K562 (cell line): ENCODE data around the gene AK5. TPM values are rescaled to one million over a fixed set of nuclear protein-coding genes. Genes with fewer than 3 reads are reported as not detected.

Experiments
- ATAC-seq: fragments of 200-7000 bp; cut with Tn5 transposase; 3 replicates; pipeline ENCODE4 v1.9.1; 2020; ENCODE audit warnings: moderate library complexity
- BruUV-seq: library from RNA; stranded (reverse); fragments of 400-500 nt; replicated peaks from 2 replicates; lab custom pipeline; 2021; lab: Mats Ljungman, UMichigan
- CTCF ChIA-PET: fragments of 300-600 bp; formaldehyde crosslinking; extraction: SDS; loops from one replicate; lab custom pipeline; 2021; ENCODE audit warnings: low intra/inter-chr PET ratio; lab: Yijun Ruan, JAX
- POLR2A ChIA-PET: fragments of 300-600, 350-650 bp; sonication (Branson Sonifier 250); formaldehyde crosslinking; extraction: SDS; loops from one replicate; lab custom pipeline; 2021; ENCODE audit warnings: antibody characterized with exemption, inconsistent platforms; lab: Yijun Ruan, JAX
- DNase-seq, 4 experiments: peaks; one replicate each; pipeline versions ENCODE4 v3.0.0 to v3.0.0-alpha.2; 2011 to 2018; ENCODE audit warnings: low spot score in 3 of 4, mixed read lengths in 3 of 4; ENCODE audit errors: extremely low read depth in 1 of 4
- FAIRE-seq: peaks from 2 replicates; lab custom pipeline; 2011; peaks lifted over from hg19 to GRCh38; lab: Jason Lieb, UNC
- H2AFZ ChIP-seq: 2 replicates; pipeline ENCODE4 v1.6.0; 2011; ENCODE audit warnings: low read depth, low read length, control low read depth, inconsistent platforms
- H3K27ac ChIP-seq: fragments of 200-600 bp; 3 replicates; pipeline ENCODE4 v1.8.0; 2011; ENCODE audit warnings: low read depth, mild to moderate bottlenecking, control low read depth, inconsistent platforms, low read length, moderate library complexity, mixed read lengths; ENCODE audit errors: extremely low read depth
- H3K27me3 ChIP-seq, 2 experiments: fragments of 300-600 bp in 1 of 2; 2 replicates in 1 of 2; 3 replicates in 1 of 2; pipeline versions ENCODE4 v1.6.0 to v1.8.0; 2011; ENCODE audit warnings: inconsistent platforms in 2 of 2, low read length in 2 of 2, mild to moderate bottlenecking in 1 of 2, mixed read lengths in 1 of 2, moderate library complexity in 1 of 2; ENCODE audit not compliant: control insufficient read depth in 2 of 2, insufficient read depth in 2 of 2
- H3K36me3 ChIP-seq: fragments of 300-600 bp; 3 replicates; pipeline ENCODE4 v1.8.0; 2011; ENCODE audit warnings: mild to moderate bottlenecking, low read length, inconsistent platforms; ENCODE audit not compliant: control insufficient read depth, insufficient read depth
- H3K4me1 ChIP-seq, 2 experiments: fragments of 200-600 bp in 1 of 2; replicated peaks in 1 of 2; 2 replicates in 1 of 2; 3 replicates in 1 of 2; pipeline versions ENCODE4 v1.5.1 to v1.8.0; 2011; ENCODE audit warnings: inconsistent platforms in 2 of 2, low read length in 2 of 2, mild to moderate bottlenecking in 1 of 2, mixed read lengths in 1 of 2, moderate library complexity in 1 of 2; ENCODE audit not compliant: control insufficient read depth in 2 of 2, insufficient read depth in 2 of 2
- H3K4me2 ChIP-seq: 2 replicates; pipeline ENCODE4 v1.6.1; 2011; ENCODE audit warnings: low read length, control low read depth, inconsistent platforms, mixed read lengths; ENCODE audit not compliant: insufficient read depth
- H3K4me3 ChIP-seq: fragments of 200-600 bp; sonication (generic), shearing (Covaris generic); 2 replicates; pipeline ENCODE4 v1.5.1; 2016; ENCODE audit warnings: control low read depth, inconsistent platforms
- H3K79me2 ChIP-seq: fragments of 200-600 bp; 3 replicates; pipeline ENCODE4 v1.8.0; 2011; ENCODE audit warnings: low read length, inconsistent platforms; ENCODE audit not compliant: control insufficient read depth, insufficient read depth
- H3K9ac ChIP-seq, 2 experiments: 2 replicates each; pipeline versions ENCODE4 v1.6.0 to v1.6.1; 2011; ENCODE audit warnings: low read depth in 2 of 2, low read length in 2 of 2, control low read depth in 1 of 2, inconsistent platforms in 1 of 2, mild to moderate bottlenecking in 1 of 2, mixed read lengths in 1 of 2; ENCODE audit not compliant: insufficient read depth in 1 of 2
- H3K9me1 ChIP-seq: one replicate; pipeline ENCODE4 v1.6.0; 2011; ENCODE audit warnings: inconsistent platforms, mild to moderate bottlenecking, low read length, moderate library complexity; ENCODE audit not compliant: control insufficient read depth, insufficient read depth
- H3K9me3 ChIP-seq: replicated peaks from 2 replicates; pipeline ENCODE4 v1.5.1; 2011; ENCODE audit warnings: low read depth, low read length, inconsistent platforms; ENCODE audit not compliant: control insufficient read depth, insufficient read depth
- H4K20me1 ChIP-seq: replicated peaks from 2 replicates; pipeline ENCODE4 v1.6.1; 2011; ENCODE audit warnings: low read length, inconsistent platforms, mixed read lengths; ENCODE audit not compliant: control insufficient read depth, insufficient read depth
- ESRRB ChIP-seq: fragments of 250-450 bp; sonication (Bioruptor Pico); IDR thresholded peaks from 2 replicates; pipeline ENCODE4 v1.5.0; 2020; ENCODE audit warnings: mild to moderate bottlenecking, moderate library complexity, borderline replicate concordance
- ETS1 ChIP-seq: conservative IDR thresholded peaks from 2 replicates; pipeline ENCODE4 v1.6.1; 2011; ENCODE audit warnings: low read depth, mild to moderate bottlenecking, low read length; ENCODE audit not compliant: control insufficient read depth
- HNRNPLL ChIP-seq: fragments of 200-400 bp; formaldehyde crosslinking; IDR thresholded peaks from 2 replicates; pipeline ENCODE4 v1.6.1; 2017; ENCODE audit warnings: low read length, low read depth, mild to moderate bottlenecking; ENCODE audit not compliant: poor library complexity, severe bottlenecking
- NCOA6 ChIP-seq: fragments of 450-650 bp; IDR thresholded peaks from 2 replicates; pipeline ENCODE4 v1.6.1; 2017; ENCODE audit warnings: mild to moderate bottlenecking
- PHB ChIP-seq: fragments of 250-450 bp; sonication (Bioruptor Pico); IDR thresholded peaks from 2 replicates; pipeline ENCODE4 v1.5.0; 2021
- RBM39 ChIP-seq: fragments of 200-400 bp; formaldehyde crosslinking; optimal IDR thresholded peaks from 2 replicates; pipeline ENCODE3; 2018; ENCODE audit warnings: low read depth, low read length
- SIX5 ChIP-seq, 2 experiments: IDR thresholded peaks; 2 replicates each; pipeline ENCODE4 v1.6.1; 2011; ENCODE audit warnings: low read length in 2 of 2, borderline replicate concordance in 1 of 2, low read depth in 1 of 2, mild to moderate bottlenecking in 1 of 2, moderate library complexity in 1 of 2; ENCODE audit not compliant: insufficient read depth in 1 of 2
- THRA ChIP-seq: fragments of 450-650 bp; IDR thresholded peaks from 2 replicates; pipeline ENCODE4 v1.6.1; 2017; ENCODE audit warnings: mild to moderate bottlenecking, moderate library complexity
- ZNF318 ChIP-seq, 2 experiments: fragments of 450-650 bp; IDR thresholded peaks; 2 replicates each; pipeline ENCODE4 v1.6.1; 2016; ENCODE audit warnings: mild to moderate bottlenecking in 2 of 2, borderline replicate concordance in 1 of 2, low read depth in 1 of 2, moderate library complexity in 1 of 2
- ZNF77 ChIP-seq: fragments of 250-450 bp; sonication (Bioruptor Pico); IDR thresholded peaks from 2 replicates; pipeline ENCODE4 v1.5.0; 2020
- WGBS: fragments of 100-300 bp; shearing (Covaris generic); methylation state at CpG from one replicate; pipeline ENCODE4 v1.1.6; 2016; ENCODE audit warnings: low coverage, mixed read lengths; ENCODE audit not compliant: insufficient coverage; ENCODE audit errors: missing lambda C conversion rate; 5-methylcytosine and 5-hydroxymethylcytosine counted together
- in situ Hi-C: fragments of 300-500 bp; cut with MboI; formaldehyde crosslinking; loops from 4 replicates; pipeline ENCODE4 v1.15.0; 2018; ENCODE audit warnings: inconsistent platforms, mixed read lengths
- intact Hi-C: fragments of 100-400 bp; cut with micrococcal nuclease; formaldehyde crosslinking; loops from 2 replicates; pipeline ENCODE4 v1.14.2; 2022
- polyA plus RNA-seq, 8 experiments: library from polyadenylated mRNA; depleted of rRNA in 4 of 8; stranded (reverse) in 5 of 8; unstranded in 3 of 8; fragments of >200 nt; fragmentation: Nextera tagmentation in 2 of 8; fragmentation: Illumina TruSeq in 1 of 8; extraction: Ambion mirVana in 2 of 8; extraction: Trizol in 1 of 8; gene quantifications; 2 replicates each; pipeline versions ENCODE4 v1.2.1 to v1.2.3, GENCODE V29; 2011 to 2014; ENCODE audit warnings: inconsistent platforms in 1 of 8, missing spikeins in 1 of 8
- total RNA-seq, 7 experiments: library from RNA; depleted of rRNA in 6 of 7; stranded (reverse); fragments of >200 nt in 6 of 7; fragmentation: Illumina TruSeq in 2 of 7; extraction: Trizol in 2 of 7; gene quantifications; 2 replicates each; pipeline versions ENCODE4 v1.2.1 to v1.2.3, GENCODE V29; 2011 to 2021; ENCODE audit warnings: low replicate concordance in 1 of 7

Gene AK5
- total and polyA plus RNA-seq, 9 of the 15 experiments (the other 6 are each of a cell fraction or from before 2014, with no cell fraction given) = 0.06 TPM; not detected in 8

- TF ChIP-seq THRA (no peak), NCOA6 (no peak), RBM39 (no peak), SIX5 (IDR thresholded peaks at IDR 0.05; ENCODE audit: borderline replicate concordance in 1 of 2, insufficient read depth in 1 of 2, low read depth in 1 of 2, low read length in 2 of 2) (no peak)
These were observed 93.7 kb downstream of the AK5 start (continued) for GRCh38 chr1:77375541-77375940.

GRCh38 chr1:77375990-77376389 lies 94.2 kb downstream of the AK5 start:
- intact Hi-C loops (no loop called here), in situ Hi-C loops (no loop called here)
- Histone ChIP-seq H3K9ac (no peak overlapping the region), H3K36me3 (no peaks in the 10 kb centered on the region), H2AFZ (no peak overlapping the region), H3K79me2 (no peaks in the 10 kb centered on the region), H3K9me1 (no peaks in the 10 kb centered on the region), H3K27me3 (no peaks in the 10 kb centered on the region), H3K4me3 (no peak overlapping the region), H3K4me2 (no peak overlapping the region), H3K4me1 (no peaks in the 10 kb centered on the region), H3K9me3 (no peaks in the 10 kb centered on the region), H4K20me1 (no peaks in the 10 kb centered on the region), H3K27ac (no peak overlapping the region)
- BruUV-seq = no TSS peak
- ChIA-PET POLR2A (no interaction called here), CTCF (no interaction called here)
- no peak for DNase-seq
- no peak for FAIRE-seq
- ATAC-seq = no peak
- WGBS = 0% methylated on average over 4 of the region's 4 CpGs
- TF ChIP-seq ETS1 (no peak), ZNF318 (IDR thresholded peaks at IDR 0.05; ENCODE audit: borderline replicate concordance in 1 of 2, low read depth in 1 of 2) (no peak), ESRRB (CRISPR knock-in tag) (no peak), HNRNPLL (no peak), ZNF77 (no peak), PHB (no peak)
